Measurements from ENCODE around the gene MFAP4. TPM values are rescaled to one million over a fixed set of nuclear protein-coding genes. Genes with fewer than 3 reads are reported as not detected.

Gene MFAP4
- total and polyA plus RNA-seq, 2 donors (not counting 1 experiment from before 2014, with no cell fraction given), result not detected

DNA sequence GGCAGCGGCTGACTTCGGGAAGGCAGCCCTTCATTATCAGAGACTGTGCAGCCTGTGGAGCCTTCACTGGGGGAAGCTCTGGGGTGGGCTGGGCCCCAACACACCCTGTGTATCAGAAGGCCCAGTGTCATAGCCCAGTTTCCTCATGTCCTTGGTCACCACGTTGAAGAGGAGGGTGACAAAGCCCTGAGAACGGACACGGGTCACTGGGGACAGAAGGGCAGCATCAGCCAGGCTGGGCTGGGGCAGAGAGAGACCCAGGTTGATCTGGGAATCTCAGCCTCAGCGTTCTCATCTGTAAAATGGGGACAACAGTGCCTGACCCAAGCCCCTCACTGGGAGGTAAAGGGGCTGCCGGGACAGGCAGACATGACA lies 43.7 kb downstream of the MFAP4 start:
- Histone ChIP-seq H3K36me3 (replicated peaks in 1 of 2; ENCODE audit: control extremely low read depth in 1 of 2, control insufficient read depth in 1 of 2, extremely low read depth in 1 of 2, insufficient read depth in 2 of 2, low read length in 1 of 2) (no peaks in the 10 kb centered on the region), H3K9ac (ENCODE audit: low read length) (no peak overlapping the region), H2AFZ (ENCODE audit: insufficient read depth, low read depth, low read length, poor library complexity, severe bottlenecking) (no peak overlapping the region), H3K79me2 (ENCODE audit: control insufficient read depth, insufficient read depth, low read length) (no peaks in the 10 kb centered on the region), H3K9me3 (ENCODE audit: control extremely low read depth in 1 of 3, control insufficient read depth in 2 of 3, insufficient read depth in 1 of 3, low read length in 2 of 3) (no peaks in the 10 kb centered on the region), H3K27me3 (replicated peaks in 1 of 4; ENCODE audit: control extremely low read depth in 1 of 4, control insufficient read depth in 3 of 4, insufficient read depth in 4 of 4, low read length in 3 of 4) (peaks cover 0 to 3% (median 0%) of the 10 kb centered on the region in 4 experiments), H3K4me2 (replicated peaks; ENCODE audit: low read depth, low read length, poor library complexity, severe bottlenecking) (no peak overlapping the region), H4K20me1 (ENCODE audit: control insufficient read depth, insufficient read depth, low read length, poor library complexity, severe bottlenecking) (no peaks in the 10 kb centered on the region), H3K4me1 (ENCODE audit: control insufficient read depth in 2 of 2, insufficient read depth in 2 of 2, low read length in 2 of 2) (peaks cover 0 to 11% of the 10 kb centered on the region in 2 donors), H3K27ac (ENCODE audit: low read length in 2 of 2) (no peak overlapping the region), H3K4me3 (ENCODE audit: control extremely low read depth in 1 of 5, extremely low read depth in 1 of 5, insufficient read depth in 1 of 5, low read depth in 2 of 5, low read length in 4 of 5) (no peak overlapping the region)
- WGBS (ENCODE audit: insufficient coverage), result 88% methylated on average over 7 of the region's 7 CpGs
- Mint-ChIP-seq H3K27me3 (peaks cover 17% of the 10 kb centered on the region), H3K4me1 (peaks cover 8% of the 10 kb centered on the region), H3K4me3 (no peak overlapping the region), H3K9me3 (ENCODE audit: insufficient read depth) (no peaks in the 10 kb centered on the region), H3K27ac (no peak overlapping the region)
- DNase-seq (no peak), ATAC-seq (ENCODE audit: low read depth) (no peak)
- TF ChIP-seq EZH2 (IDR thresholded peaks at IDR 0.05; ENCODE audit: borderline replicate concordance, insufficient read depth, low read depth, low read length, poor library complexity, severe bottlenecking), result no peak
- TF ChIP-seq, protein P1, sequence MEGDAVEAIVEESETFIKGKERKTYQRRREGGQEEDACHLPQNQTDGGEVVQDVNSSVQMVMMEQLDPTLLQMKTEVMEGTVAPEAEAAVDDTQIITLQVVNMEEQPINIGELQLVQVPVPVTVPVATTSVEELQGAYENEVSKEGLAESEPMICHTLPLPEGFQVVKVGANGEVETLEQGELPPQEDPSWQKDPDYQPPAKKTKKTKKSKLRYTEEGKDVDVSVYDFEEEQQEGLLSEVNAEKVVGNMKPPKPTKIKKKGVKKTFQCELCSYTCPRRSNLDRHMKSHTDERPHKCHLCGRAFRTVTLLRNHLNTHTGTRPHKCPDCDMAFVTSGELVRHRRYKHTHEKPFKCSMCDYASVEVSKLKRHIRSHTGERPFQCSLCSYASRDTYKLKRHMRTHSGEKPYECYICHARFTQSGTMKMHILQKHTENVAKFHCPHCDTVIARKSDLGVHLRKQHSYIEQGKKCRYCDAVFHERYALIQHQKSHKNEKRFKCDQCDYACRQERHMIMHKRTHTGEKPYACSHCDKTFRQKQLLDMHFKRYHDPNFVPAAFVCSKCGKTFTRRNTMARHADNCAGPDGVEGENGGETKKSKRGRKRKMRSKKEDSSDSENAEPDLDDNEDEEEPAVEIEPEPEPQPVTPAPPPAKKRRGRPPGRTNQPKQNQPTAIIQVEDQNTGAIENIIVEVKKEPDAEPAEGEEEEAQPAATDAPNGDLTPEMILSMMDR (IDR thresholded peaks at IDR 0.05), result no peak
- ChIA-PET CTCF (no interaction called here), POLR2A (no interaction called here)
- intact Hi-C loops (cut with micrococcal nuclease), result no loop called here

DNA sequence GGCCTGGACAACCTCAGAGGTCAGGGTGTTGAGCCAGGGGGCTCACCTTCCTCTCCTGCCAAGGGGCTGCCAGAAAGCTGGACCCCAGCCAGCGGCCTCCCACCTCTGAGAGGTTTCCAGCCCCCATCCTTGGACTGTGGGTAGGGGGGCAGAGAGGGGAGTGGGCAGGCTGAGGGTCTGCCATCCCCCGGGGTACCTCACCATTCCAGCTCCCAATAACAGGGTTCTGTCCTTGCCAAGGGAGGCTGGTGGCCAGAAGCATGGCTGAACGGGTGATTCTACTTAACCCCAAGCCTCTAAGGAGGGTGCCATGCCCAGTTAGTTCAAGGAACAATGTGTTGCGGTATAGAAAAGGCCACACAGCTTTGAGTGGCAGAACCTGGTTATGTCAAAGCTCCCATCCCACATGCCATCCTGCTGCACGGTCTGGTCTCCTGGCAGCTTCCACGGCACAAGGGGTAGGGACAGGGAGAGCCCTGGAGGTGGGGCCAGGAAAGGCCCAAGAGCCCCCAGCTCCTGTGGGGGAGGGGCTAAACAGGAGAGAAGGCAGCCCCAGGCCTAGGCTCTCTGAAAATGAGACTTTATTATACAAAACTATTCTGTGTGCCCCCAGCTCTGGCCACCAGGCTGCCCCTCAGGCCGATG lies 44.3 kb downstream of the MFAP4 start:
- no peaks in the 10 kb centered on the region for H3K9me3 ChIP-seq (ENCODE audit: control extremely low read depth in 1 of 3, control insufficient read depth in 2 of 3, insufficient read depth in 1 of 3, low read length in 2 of 3)
- no peak overlapping the region for H3K4me3 Mint-ChIP-seq
- H3K9me3 Mint-ChIP-seq (ENCODE audit: insufficient read depth), result no peaks in the 10 kb centered on the region
- H3K4me1 Mint-ChIP-seq, result peaks cover 8% of the 10 kb centered on the region
- no peak for TF ChIP-seq EZH2 (IDR thresholded peaks at IDR 0.05; ENCODE audit: borderline replicate concordance, insufficient read depth, low read depth, low read length, poor library complexity, severe bottlenecking)
- TF ChIP-seq, protein P1 (IDR thresholded peaks at IDR 0.05), result no peak
- ChIA-PET POLR2A (no interaction called here), CTCF (interaction anchor here (0.9 to 1.2 kb wide), 2 partner anchors 14 to 20 kb away, joined by 3 read pairs; no protein-coding TSS in a partner anchor)
- 85% methylated on average over 3 of the region's 7 CpGs for WGBS (ENCODE audit: insufficient coverage)
- no peaks in the 10 kb centered on the region for H4K20me1 ChIP-seq (ENCODE audit: control insufficient read depth, insufficient read depth, low read length, poor library complexity, severe bottlenecking)
- no peak overlapping the region for H3K27ac ChIP-seq (ENCODE audit: low read length in 2 of 2)
- peaks cover 0 to 3% (median 0%) of the 10 kb centered on the region in 4 experiments for H3K27me3 ChIP-seq (replicated peaks in 1 of 4; ENCODE audit: control extremely low read depth in 1 of 4, control insufficient read depth in 3 of 4, insufficient read depth in 4 of 4, low read length in 3 of 4)
- no peaks in the 10 kb centered on the region for H3K79me2 ChIP-seq (ENCODE audit: control insufficient read depth, insufficient read depth, low read length)
- no peak overlapping the region for H3K9ac ChIP-seq (ENCODE audit: low read length)
- H3K36me3 ChIP-seq (replicated peaks in 1 of 2; ENCODE audit: control extremely low read depth in 1 of 2, control insufficient read depth in 1 of 2, extremely low read depth in 1 of 2, insufficient read depth in 2 of 2, low read length in 1 of 2), result no peaks in the 10 kb centered on the region
- no peak overlapping the region for H3K27ac Mint-ChIP-seq
- H3K4me3 ChIP-seq (ENCODE audit: control extremely low read depth in 1 of 5, extremely low read depth in 1 of 5, insufficient read depth in 1 of 5, low read depth in 2 of 5, low read length in 4 of 5), result no peak overlapping the region
- DNase-seq, result no peak
- intact Hi-C loops (cut with micrococcal nuclease), result no loop called here
- H3K4me1 ChIP-seq (ENCODE audit: control insufficient read depth in 2 of 2, insufficient read depth in 2 of 2, low read length in 2 of 2), result peaks cover 0 to 14% of the 10 kb centered on the region in 2 donors
- ATAC-seq (ENCODE audit: low read depth), result no peak
- H2AFZ ChIP-seq (ENCODE audit: insufficient read depth, low read depth, low read length, poor library complexity, severe bottlenecking), result no peak overlapping the region
- peaks cover 17% of the 10 kb centered on the region for H3K27me3 Mint-ChIP-seq
- no peak overlapping the region for H3K4me2 ChIP-seq (replicated peaks; ENCODE audit: low read depth, low read length, poor library complexity, severe bottlenecking)
